Type B pancreatic cell (in vitro differentiated cells): ENCODE measurements around the gene OR14I1. TPM values are rescaled to one million over a fixed set of nuclear protein-coding genes. Genes with fewer than 3 reads are reported as not detected.
"Not testable (repeated sequence)": the region's sequence is repeated elsewhere in the genome, so short reads cannot be mapped to it uniquely, and the experiment has no call there.

ENCODE experiments used
- DNase-seq: peaks from one replicate; pipeline ENCODE4 v3.0.0; 2021; ENCODE audit warnings: mixed read lengths; ENCODE audit not compliant: unreplicated experiment; ENCODE audit errors: extremely low spot score
- H3K27ac Mint-ChIP-seq: 2 replicates; pipeline ENCODE4 v1.8.0; 2021; ENCODE audit warnings: mild to moderate bottlenecking, mixed read lengths
- H3K27me3 Mint-ChIP-seq: 2 replicates; pipeline ENCODE4 v1.8.0; 2021; ENCODE audit warnings: mixed read lengths
- H3K36me3 Mint-ChIP-seq: 2 replicates; pipeline ENCODE4 v1.8.0; 2021; ENCODE audit warnings: mixed read lengths
- H3K4me1 Mint-ChIP-seq: one replicate; pipeline ENCODE4 v1.8.0; 2021; ENCODE audit warnings: mixed read lengths; ENCODE audit not compliant: unreplicated experiment
- H3K4me3 Mint-ChIP-seq: 2 replicates; pipeline ENCODE4 v1.8.0; 2021; ENCODE audit warnings: mild to moderate bottlenecking, mixed read lengths
- H3K9me3 Mint-ChIP-seq: 2 replicates; pipeline ENCODE4 v1.8.0; 2021; ENCODE audit warnings: mixed read lengths
- total RNA-seq: library from RNA; stranded (reverse); gene quantifications from 2 replicates; pipeline ENCODE4 v1.2.1, GENCODE V29; 2021; ENCODE audit warnings: low replicate concordance
- TF ChIP-seq, protein P1 (sequence below): fragments of 200-600 bp; sonication (generic); conservative IDR thresholded peaks from 2 replicates; pipeline ENCODE4 v1.5.0; 2021; ENCODE audit warnings: antibody characterized with exemption, mild to moderate bottlenecking

Gene OR14I1
- total RNA-seq, 1 donor from 2014 or later, result not detected

DNA sequence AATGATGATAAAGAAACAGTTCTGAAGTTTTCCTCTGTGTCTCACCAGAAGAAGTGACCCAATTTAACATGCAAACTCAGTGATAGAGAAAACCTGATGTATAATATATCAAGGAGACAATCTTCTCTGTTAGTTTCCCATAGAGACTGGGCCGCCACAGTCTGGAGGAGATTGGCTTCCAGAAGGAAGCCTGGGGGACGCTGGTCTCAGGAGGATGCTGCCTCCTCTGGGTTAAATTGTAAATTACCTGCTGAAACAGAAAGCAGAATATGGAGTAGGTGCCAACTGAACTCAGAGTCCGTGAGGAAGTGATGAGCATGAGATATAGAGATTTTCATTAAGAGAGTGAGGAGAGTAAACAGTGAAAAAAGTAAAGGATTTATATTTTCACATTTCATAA, 15.8 kb downstream of the OR14I1 start:
- H3K27ac Mint-ChIP-seq, result no peak overlapping the region
- no peaks in the 10 kb centered on the region for H3K36me3 Mint-ChIP-seq
- peaks cover 12% of the 10 kb centered on the region for H3K9me3 Mint-ChIP-seq
- no peak overlapping the region for H3K4me3 Mint-ChIP-seq
- no peaks in the 10 kb centered on the region for H3K4me1 Mint-ChIP-seq
- no peaks in the 10 kb centered on the region for H3K27me3 Mint-ChIP-seq
- no peak for DNase-seq
- TF ChIP-seq, protein P1, sequence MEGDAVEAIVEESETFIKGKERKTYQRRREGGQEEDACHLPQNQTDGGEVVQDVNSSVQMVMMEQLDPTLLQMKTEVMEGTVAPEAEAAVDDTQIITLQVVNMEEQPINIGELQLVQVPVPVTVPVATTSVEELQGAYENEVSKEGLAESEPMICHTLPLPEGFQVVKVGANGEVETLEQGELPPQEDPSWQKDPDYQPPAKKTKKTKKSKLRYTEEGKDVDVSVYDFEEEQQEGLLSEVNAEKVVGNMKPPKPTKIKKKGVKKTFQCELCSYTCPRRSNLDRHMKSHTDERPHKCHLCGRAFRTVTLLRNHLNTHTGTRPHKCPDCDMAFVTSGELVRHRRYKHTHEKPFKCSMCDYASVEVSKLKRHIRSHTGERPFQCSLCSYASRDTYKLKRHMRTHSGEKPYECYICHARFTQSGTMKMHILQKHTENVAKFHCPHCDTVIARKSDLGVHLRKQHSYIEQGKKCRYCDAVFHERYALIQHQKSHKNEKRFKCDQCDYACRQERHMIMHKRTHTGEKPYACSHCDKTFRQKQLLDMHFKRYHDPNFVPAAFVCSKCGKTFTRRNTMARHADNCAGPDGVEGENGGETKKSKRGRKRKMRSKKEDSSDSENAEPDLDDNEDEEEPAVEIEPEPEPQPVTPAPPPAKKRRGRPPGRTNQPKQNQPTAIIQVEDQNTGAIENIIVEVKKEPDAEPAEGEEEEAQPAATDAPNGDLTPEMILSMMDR, result no peak

DNA sequence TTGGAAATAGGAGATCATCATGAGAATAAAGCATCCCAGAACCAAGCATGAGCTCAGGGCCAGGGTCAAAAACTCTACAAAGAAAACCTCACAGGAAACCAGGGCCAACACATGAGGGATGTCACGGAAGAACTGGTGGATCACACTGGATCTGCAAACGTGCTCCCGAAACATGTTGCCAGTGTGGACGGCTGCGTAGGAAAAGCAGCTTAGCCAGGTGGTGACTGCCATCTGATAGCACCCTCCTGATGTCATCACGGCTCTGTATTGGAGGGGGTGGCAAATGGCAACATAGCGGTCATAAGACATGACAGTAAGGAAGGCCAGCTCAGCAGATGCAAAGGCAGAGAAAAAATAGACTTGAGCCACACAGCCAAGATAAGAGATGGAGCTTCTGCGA, 20.9 kb downstream of the OR14I1 start:
- peaks cover 9% of the 10 kb centered on the region for H3K9me3 Mint-ChIP-seq
- DNase-seq, result no peak
- H3K27ac Mint-ChIP-seq, result no peak overlapping the region
- no peaks in the 10 kb centered on the region for H3K27me3 Mint-ChIP-seq
- no peak overlapping the region for H3K4me3 Mint-ChIP-seq
- H3K36me3 Mint-ChIP-seq, result no peaks in the 10 kb centered on the region
- TF ChIP-seq, protein P1, result no peak
- H3K4me1 Mint-ChIP-seq, result no peaks in the 10 kb centered on the region

DNA sequence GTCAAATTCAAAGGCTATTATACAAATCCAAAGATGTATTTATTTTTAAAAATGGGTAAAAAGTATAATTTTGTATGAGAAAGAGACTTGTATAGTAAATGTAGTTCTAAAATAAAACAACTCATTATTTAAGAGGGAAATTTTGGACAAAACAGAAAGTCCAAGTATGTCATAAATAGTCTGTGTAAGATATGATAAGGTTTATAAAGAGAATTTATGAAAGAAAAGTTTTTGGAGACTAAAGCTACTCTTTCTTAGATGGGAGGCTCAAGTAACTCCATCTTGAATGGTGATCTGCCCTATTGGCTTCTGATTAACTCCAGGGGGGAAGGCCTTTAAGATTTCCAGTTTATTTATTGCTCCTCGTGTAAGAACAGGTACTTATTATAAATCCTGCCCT, 32.6 kb downstream of the OR14I1 start:
- Mint-ChIP-seq H3K9me3 (no peaks in the 10 kb centered on the region), H3K36me3 (no peaks in the 10 kb centered on the region), H3K4me3 (no peak overlapping the region), H3K4me1 (no peaks in the 10 kb centered on the region), H3K27ac (no peak overlapping the region), H3K27me3 (no peaks in the 10 kb centered on the region)
- TF ChIP-seq, protein P1, result no peak
- no peak for DNase-seq

DNA sequence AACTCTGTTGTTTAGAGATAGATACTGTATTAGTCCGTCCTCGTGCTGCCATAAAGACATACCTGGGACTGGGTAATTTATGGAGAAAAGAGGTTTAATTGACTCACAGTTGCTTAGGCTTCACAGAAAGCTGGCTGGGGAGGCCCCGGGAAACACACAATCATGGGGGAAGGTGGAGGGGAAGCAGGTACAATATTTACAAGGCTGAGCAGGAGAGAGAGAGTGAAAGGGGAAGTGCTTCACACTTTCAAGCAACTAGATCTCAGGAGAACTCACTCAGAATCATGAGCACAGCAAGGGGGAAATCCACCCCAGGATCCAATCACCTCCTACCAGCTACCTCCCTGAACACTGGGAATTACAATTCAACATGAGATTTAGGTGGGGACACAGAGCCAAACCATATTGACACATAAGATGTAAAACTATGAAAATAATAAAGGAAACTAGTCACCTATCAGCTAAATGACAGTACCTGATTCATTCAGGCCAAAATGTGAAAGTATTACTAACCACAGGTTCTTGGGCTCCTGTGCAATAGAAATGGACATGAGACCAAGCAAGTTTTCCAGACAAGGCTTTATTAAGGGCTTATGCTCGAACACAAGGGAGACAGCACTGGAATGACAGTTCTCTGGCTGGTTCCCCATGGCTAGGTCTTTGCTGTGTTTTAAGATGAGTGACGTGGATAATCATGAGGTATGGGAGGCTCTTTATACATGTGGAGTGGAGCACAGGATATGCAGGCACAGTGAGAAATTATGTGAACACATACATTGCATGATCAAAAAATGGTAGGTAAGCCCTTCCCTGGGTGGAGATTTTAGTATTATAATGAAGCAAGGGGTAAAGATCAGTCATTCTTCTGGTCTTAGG, 38.9 kb downstream of the OR14I1 start:
- H3K9me3 Mint-ChIP-seq, DNase-seq, H3K4me3 Mint-ChIP-seq, H3K27me3 Mint-ChIP-seq, H3K4me1 Mint-ChIP-seq, H3K36me3 Mint-ChIP-seq, H3K27ac Mint-ChIP-seq: not testable (repeated sequence)

DNA sequence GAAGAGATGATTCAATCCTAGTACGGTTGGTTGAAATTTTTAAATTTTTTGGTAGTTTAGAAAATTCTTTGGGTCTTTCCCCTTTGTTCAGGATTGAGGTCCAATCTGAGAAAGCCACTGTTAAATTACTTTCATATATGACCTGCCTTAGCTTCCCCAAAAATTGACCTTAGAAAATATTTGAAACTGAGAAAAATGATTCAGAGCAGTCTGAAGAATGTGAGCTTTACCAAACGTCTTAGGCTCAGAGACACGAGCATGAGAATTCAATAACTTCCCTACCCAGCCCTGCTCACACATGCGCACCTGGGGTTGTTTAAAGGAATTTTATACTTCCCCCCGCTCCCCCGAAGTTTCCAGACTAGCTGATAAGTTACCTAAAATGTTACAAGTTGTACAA, 45.8 kb downstream of the OR14I1 start:
- not testable (repeated sequence) for H3K27me3 Mint-ChIP-seq, H3K27ac Mint-ChIP-seq, H3K36me3 Mint-ChIP-seq, H3K9me3 Mint-ChIP-seq, DNase-seq, H3K4me3 Mint-ChIP-seq, H3K4me1 Mint-ChIP-seq

DNA sequence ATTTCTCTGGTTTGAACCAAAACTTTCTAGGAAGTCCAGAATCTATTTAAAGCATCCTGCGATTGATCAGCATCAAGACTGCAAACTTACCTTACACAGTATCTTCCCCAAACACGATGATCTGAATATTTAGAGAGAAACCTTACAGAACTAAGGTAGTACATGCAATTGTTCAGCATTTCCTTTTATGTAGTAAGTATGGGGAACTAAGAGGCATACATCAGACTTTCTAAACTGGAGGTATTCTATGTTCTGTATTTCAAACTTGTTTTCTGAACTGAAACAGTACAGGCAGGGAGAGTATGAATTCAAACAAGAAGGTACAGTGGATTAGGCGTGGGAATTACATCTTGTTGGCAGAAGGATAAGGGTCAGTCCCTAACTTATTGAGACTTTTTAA, 47.2 kb downstream of the OR14I1 start, which contains the start of gene OR2T27:
OR2T27 (minus strand) TSS at position 175 of the 400 bp plus-strand sequence. CDS start 4,644 bp downstream, outside the sequence.
- not testable (repeated sequence) for H3K4me1 Mint-ChIP-seq, DNase-seq, H3K27me3 Mint-ChIP-seq, H3K9me3 Mint-ChIP-seq, H3K4me3 Mint-ChIP-seq, H3K36me3 Mint-ChIP-seq, H3K27ac Mint-ChIP-seq

Other genes with a start within 250 kb of the OR14I1 start
- gene OR2T3, start 229.4 kb downstream of the OR14I1 start, total RNA-seq, result not detected in 2 replicates
- gene OR2T5, start 214.2 kb downstream of the OR14I1 start, total RNA-seq, result not detected in 2 replicates
- not detected in 2 replicates for gene OR2G6, start 194.7 kb downstream of the OR14I1 start, total RNA-seq
- not detected in 2 replicates for gene OR2T29, start 140.0 kb downstream of the OR14I1 start, total RNA-seq
- not detected in 2 replicates for gene OR2T34, start 128.0 kb downstream of the OR14I1 start, total RNA-seq
- not detected in 2 replicates for gene OR2T10, start 105.1 kb downstream of the OR14I1 start, total RNA-seq
- not detected in 2 replicates for gene OR2T11, start 67.7 kb downstream of the OR14I1 start, total RNA-seq
- not detected in 2 replicates for gene OR2T35, start 57.5 kb downstream of the OR14I1 start, total RNA-seq
- not detected in 2 replicates for gene OR2T27, start 47.2 kb downstream of the OR14I1 start, total RNA-seq
- not detected in 2 replicates for gene LYPD8, start 53.0 kb upstream of the OR14I1 start, total RNA-seq
- gene SH3BP5L, start 123.1 kb upstream of the OR14I1 start, total RNA-seq, result 33.4 and 33.7 TPM in 2 replicates
- gene ZNF672, start 135.5 kb upstream of the OR14I1 start, total RNA-seq, result 33.0 and 35.0 TPM in 2 replicates
- gene ZNF692, start 156.3 kb upstream of the OR14I1 start, total RNA-seq, result 55.0 and 73.0 TPM in 2 replicates
- gene PGBD2, start 203.5 kb upstream of the OR14I1 start, total RNA-seq, result 10.1 and 14.8 TPM in 2 replicates